Transverse colon (tissue), 4 donors: ENCODE results near the gene IVD. TPM values are rescaled to one million over a fixed set of nuclear protein-coding genes. Genes with fewer than 3 reads are reported as not detected.

Experiments
- DNase-seq: peaks from one replicate; pipeline ENCODE4 v3.0.0-alpha.2; 2019
- H3K27ac ChIP-seq, 4 donors: fragments of 200-600 bp; sonication (generic); 2 replicates each; pipeline ENCODE4 v1.5.1; 2016 to 2018; ENCODE audit warnings: inconsistent platforms in 4 of 4
- H3K27me3 ChIP-seq: fragments of 200-600 bp; sonication (generic); 2 replicates; pipeline ENCODE4 v1.5.1; 2017; ENCODE audit warnings: inconsistent platforms
- H3K36me3 ChIP-seq, 4 donors: fragments of 200-600 bp; sonication (generic); 2 replicates each; pipeline ENCODE4 v1.5.1; 2017 to 2019; ENCODE audit warnings: inconsistent platforms in 4 of 4
- H3K4me1 ChIP-seq, 4 donors: fragments of 200-600 bp; sonication (generic); 2 replicates each; pipeline ENCODE4 v1.5.1; 2017 to 2020; ENCODE audit warnings: inconsistent platforms in 4 of 4
- H3K4me3 ChIP-seq, 4 donors: fragments of 200-600 bp; sonication (generic); 1 replicate in 1 of 4; 2 replicates in 3 of 4; pipeline versions ENCODE4 v1.5.1 to v1.6.1; 2017 to 2019; ENCODE audit warnings: inconsistent platforms in 4 of 4
- H3K9me3 ChIP-seq, 2 donors: fragments of 200-600 bp; sonication (generic); 2 replicates each; pipeline ENCODE4 v1.5.1; 2017 to 2019; ENCODE audit warnings: inconsistent platforms in 2 of 2
- CTCF ChIP-seq, 5 experiments: fragments of 200-600 bp in 3 of 5; fragments of 450-650 bp in 2 of 5; sonication (generic) in 3 of 5; IDR thresholded peaks; 1 replicate in 2 of 5; 2 replicates in 3 of 5; pipeline ENCODE4 v1.5.1; 2016 to 2017; ENCODE audit warnings: antibody characterized with exemption in 5 of 5, inconsistent platforms in 3 of 5, mild to moderate bottlenecking in 2 of 5, moderate library complexity in 1 of 5
- EP300 ChIP-seq: sonication (generic); formaldehyde crosslinking; IDR thresholded peaks from one replicate; pipeline ENCODE4 v1.6.1; 2017; ENCODE audit warnings: antibody characterized with exemption, low read depth
- POLR2A ChIP-seq: fragments of 450-650 bp; IDR thresholded peaks from one replicate; pipeline ENCODE4 v1.6.1; 2016; ENCODE audit warnings: antibody characterized with exemption, mild to moderate bottlenecking, moderate library complexity
- POLR2AphosphoS5 ChIP-seq, 3 donors: sonication (generic); formaldehyde crosslinking; IDR thresholded peaks; one replicate each; pipeline ENCODE4 v1.6.1; 2016; ENCODE audit warnings: antibody characterized with exemption in 3 of 3
- WGBS, 2 donors: methylation state at CpG; one replicate each; pipeline ENCODE4 v1.1.5; 2018; ENCODE audit warnings: low coverage in 1 of 2; 5-methylcytosine and 5-hydroxymethylcytosine counted together
- in situ Hi-C, 4 donors: fragments of 200-750 bp; cut with MboI; loops; one replicate each; pipeline versions ENCODE4 v1.15.0 to v1.15.1; 2017; ENCODE audit warnings: low sequenced_read_pairs in 3 of 4, low pct_ligation_motif_present in 1 of 4, low pct_unique_long_range_greater_than_20kb in 1 of 4
- intact Hi-C: fragments of 100-400 bp; cut with DNase I; formaldehyde crosslinking; loops from one replicate; pipeline ENCODE4 v1.15.1; 2023; ENCODE audit warnings: low total_unique reads
- total RNA-seq, 4 donors: library from RNA; depleted of rRNA; stranded (reverse); fragments of >200 nt; gene quantifications; one replicate each; pipeline ENCODE4 v1.1.0, GENCODE V29; 2016

Gene IVD
- total RNA-seq, 4 donors from 2014 or later = 51.4 to 122 (median 58.7) TPM

- H3K4me3 ChIP-seq = no peak overlapping the region
- TF ChIP-seq CTCF (IDR thresholded peaks at IDR 0.05) = no peak
- TF ChIP-seq POLR2A = no peak
- no peak for TF ChIP-seq EP300
- TF ChIP-seq POLR2AphosphoS5 (IDR thresholded peaks at IDR 0.05) = no peak
- WGBS, 2 donors = 66% methylated on average over 21 of the region's 21 CpGs; no CpG with 5 or more reads in 1 of the 2 donors
- DNase-seq = no peak
- intact Hi-C loops (no loop called here), in situ Hi-C loops (no loop called here)
- H3K27me3 ChIP-seq = peaks cover 23% of the 10 kb centered on the region
- H3K27ac ChIP-seq = no peak overlapping the region
- no peaks in the 10 kb centered on the region for H3K9me3 ChIP-seq
- H3K4me1 ChIP-seq = peaks cover 25 to 43% (median 39%) of the 10 kb centered on the region in 4 donors
- no peaks in the 10 kb centered on the region for H3K36me3 ChIP-seq
Observed at GRCh38 chr15:40437752-40438687, 32.4 kb downstream of the IVD start.

- intact Hi-C loops (no loop called here), in situ Hi-C loops (no loop called here)
- H3K4me3 ChIP-seq = no peak overlapping the region
- no peak overlapping the region for H3K27ac ChIP-seq
- no peaks in the 10 kb centered on the region for H3K9me3 ChIP-seq
- H3K4me1 ChIP-seq = peaks cover 25 to 49% (median 40%) of the 10 kb centered on the region in 4 donors
- H3K36me3 ChIP-seq = no peaks in the 10 kb centered on the region
- TF ChIP-seq POLR2AphosphoS5 (IDR thresholded peaks at IDR 0.05) = no peak
- no peak for TF ChIP-seq POLR2A
- TF ChIP-seq EP300 = no peak
- TF ChIP-seq CTCF (IDR thresholded peaks at IDR 0.05) = no peak
- H3K27me3 ChIP-seq = peaks cover 23% of the 10 kb centered on the region
- DNase-seq = no peak
- WGBS, 2 donors = 73% methylated on average over 12 of the region's 12 CpGs; no CpG with 5 or more reads in 1 of the 2 donors
Observed at GRCh38 chr15:40438712-40439111, 33.1 kb downstream of the IVD start.

- no peaks in the 10 kb centered on the region for H3K9me3 ChIP-seq
- H3K27ac ChIP-seq = peak overlapping the region in 2 of 4 donors; percentile 84 to 89
- intact Hi-C loops = no loop called here
- peaks cover 23% of the 10 kb centered on the region for H3K27me3 ChIP-seq
- no peak for TF ChIP-seq POLR2AphosphoS5 (IDR thresholded peaks at IDR 0.05)
- peak; percentile 34 for DNase-seq
- no peaks in the 10 kb centered on the region for H3K36me3 ChIP-seq
- H3K4me1 ChIP-seq = peaks cover 25 to 57% (median 40%) of the 10 kb centered on the region in 4 donors
- in situ Hi-C loops = no loop called here
- 3 to 9% methylated on average over 6 to 14 of the region's 15 CpGs for WGBS, 2 donors
- H3K4me3 ChIP-seq = peak overlapping the region in 3 of 4 donors; percentile 52 to 95 (median 95)
Observed at GRCh38 chr15:40439461-40439959, 33.9 kb downstream of the IVD start.

- peak overlapping the region; percentile 61 to 89 (median 74) for H3K27ac ChIP-seq
Observed at GRCh38 chr15:40439960-40440742, 34.6 kb downstream of the IVD start.

More at GRCh38 chr15:40439960-40440742, 34.6 kb downstream of the IVD start:
- H3K36me3 ChIP-seq = no peaks in the 10 kb centered on the region
- peaks cover 23% of the 10 kb centered on the region for H3K27me3 ChIP-seq
- in situ Hi-C loops = no loop called here
- intact Hi-C loops = no loop called here
- 0 to 1% methylated on average over 8 to 35 of the region's 35 CpGs for WGBS, 2 donors
- peak overlapping the region; percentile 40 to 95 (median 74) for H3K4me3 ChIP-seq
- peaks cover 25 to 64% (median 43%) of the 10 kb centered on the region in 4 donors for H3K4me1 ChIP-seq
- no peaks in the 10 kb centered on the region for H3K9me3 ChIP-seq
- no peak for TF ChIP-seq CTCF (IDR thresholded peaks at IDR 0.05)
- TF ChIP-seq POLR2AphosphoS5 (IDR thresholded peaks at IDR 0.05) = no peak
- TF ChIP-seq EP300 = no peak
- TF ChIP-seq POLR2A = no peak
- DNase-seq = peak; percentile 68
